Neural progenitor cell (in vitro differentiated cells): Measurements from ENCODE around the gene CLIC5.

ENCODE experiments used
- CTCF ChIP-seq: fragments of 200-600 bp; sonication (generic); IDR thresholded peaks from 2 replicates; pipeline ENCODE4 v1.5.1; 2017; ENCODE audit warnings: antibody characterized with exemption, mild to moderate bottlenecking
- EZH2 ChIP-seq: fragments of 200-600 bp; sonication (generic); IDR thresholded peaks from 2 replicates; pipeline ENCODE4 v1.6.1; 2017; ENCODE audit warnings: antibody characterized with exemption, mild to moderate bottlenecking, moderate library complexity
- EZH2phosphoT487 ChIP-seq: fragments of 200-600 bp; sonication (generic); IDR thresholded peaks from 2 replicates; pipeline ENCODE4 v1.6.1; 2017; ENCODE audit warnings: antibody characterized with exemption

- TF ChIP-seq EZH2phosphoT487 (no peak), CTCF (no peak), EZH2 (no peak)
These were observed 10.6 kb upstream of the CLIC5 start for GRCh38 chr6:46026307-46026706.
